ENCODE data around the gene ZBTB22. TPM values are rescaled to one million over a fixed set of nuclear protein-coding genes. Genes with fewer than 3 reads are reported as not detected.

The ZBTB22 gene
- total and polyA plus RNA-seq, 4 donors, result 1.6 to 7.8 (median 4.7) TPM

- Histone ChIP-seq H3K27ac (ENCODE audit: low read depth in 1 of 2, low read length in 2 of 2) (no peak overlapping the region), H3K4me1 (ENCODE audit: control insufficient read depth in 4 of 4, insufficient read depth in 4 of 4, low read length in 3 of 4) (no peaks in the 10 kb centered on the region), H3K9ac (ENCODE audit: low read depth in 1 of 2, low read length in 2 of 2) (no peak overlapping the region), H3K9me3 (ENCODE audit: control insufficient read depth in 4 of 4, low read length in 3 of 4) (no peaks in the 10 kb centered on the region), H3K27me3 (ENCODE audit: control insufficient read depth in 4 of 4, insufficient read depth in 4 of 4, low read length in 3 of 4) (no peaks in the 10 kb centered on the region), H3K36me3 (ENCODE audit: control insufficient read depth in 4 of 4, insufficient read depth in 3 of 4, low read depth in 1 of 4, low read length in 3 of 4) (no peaks in the 10 kb centered on the region), H3K4me3 (ENCODE audit: low read depth in 1 of 3, low read length in 3 of 3) (no peak overlapping the region)
- DNase-seq (ENCODE audit: low spot score), result no peak
- no peak for TF ChIP-seq GABPA (IDR thresholded peaks at IDR 0.05 in 1 of 2, conservative IDR thresholded peaks at IDR 0.05 in 1 of 2)
- no peak for TF ChIP-seq TAF1 (conservative IDR thresholded peaks at IDR 0.05)
- no peak for TF ChIP-seq MAX (IDR thresholded peaks at IDR 0.05)
- TF ChIP-seq SP1 (IDR thresholded peaks at IDR 0.05), result no peak
- no peak for TF ChIP-seq FOXA1 (IDR thresholded peaks at IDR 0.05)
- no peak for TF ChIP-seq REST (IDR thresholded peaks at IDR 0.05)
- TF ChIP-seq CTCF (IDR thresholded peaks at IDR 0.05; ENCODE audit: low read depth, low read length, missing input control), result no peak
- no peak for TF ChIP-seq EGR1 (IDR thresholded peaks at IDR 0.05; ENCODE audit: low read depth in 2 of 2)
- no peak for TF ChIP-seq ATF3 (IDR thresholded peaks at IDR 0.05)
- no peak for TF ChIP-seq YY1 (IDR thresholded peaks at IDR 0.05)
- no peak for TF ChIP-seq JUND (IDR thresholded peaks at IDR 0.05)
- WGBS, result 85% methylated on average over 6 of the region's 6 CpGs
Observed at GRCh38 chr6:33339193-33339592, 21.6 kb upstream of the ZBTB22 start.

- Histone ChIP-seq H3K36me3 (ENCODE audit: control insufficient read depth in 4 of 4, insufficient read depth in 3 of 4, low read depth in 1 of 4, low read length in 3 of 4) (no peaks in the 10 kb centered on the region), H3K9ac (ENCODE audit: low read depth in 1 of 2, low read length in 2 of 2) (no peak overlapping the region), H3K9me3 (ENCODE audit: control insufficient read depth in 4 of 4, low read length in 3 of 4) (no peaks in the 10 kb centered on the region), H3K4me3 (ENCODE audit: low read depth in 1 of 3, low read length in 3 of 3) (no peak overlapping the region), H3K27ac (ENCODE audit: low read depth in 1 of 2, low read length in 2 of 2) (no peak overlapping the region), H3K27me3 (ENCODE audit: control insufficient read depth in 4 of 4, insufficient read depth in 4 of 4, low read length in 3 of 4) (no peaks in the 10 kb centered on the region), H3K4me1 (ENCODE audit: control insufficient read depth in 4 of 4, insufficient read depth in 4 of 4, low read length in 3 of 4) (no peaks in the 10 kb centered on the region)
- DNase-seq (ENCODE audit: low spot score), result no peak
- TF ChIP-seq HNF4A (conservative IDR thresholded peaks at IDR 0.05), result no peak
- no peak for TF ChIP-seq RXRA (IDR thresholded peaks at IDR 0.05)
- no peak for TF ChIP-seq MAX (IDR thresholded peaks at IDR 0.05)
- no peak for TF ChIP-seq SP1 (IDR thresholded peaks at IDR 0.05)
- no peak for TF ChIP-seq EGR1 (IDR thresholded peaks at IDR 0.05; ENCODE audit: low read depth in 2 of 2)
- no peak for TF ChIP-seq ZBTB33 (IDR thresholded peaks at IDR 0.05)
- TF ChIP-seq NR2F2 (IDR thresholded peaks at IDR 0.05), result no peak
- no peak for TF ChIP-seq FOXA1 (IDR thresholded peaks at IDR 0.05)
- no peak for TF ChIP-seq CTCF (IDR thresholded peaks at IDR 0.05; ENCODE audit: low read depth, low read length, missing input control)
- no peak for TF ChIP-seq RAD21 (IDR thresholded peaks at IDR 0.05)
- 90% methylated on average over 3 of the region's 3 CpGs for WGBS
Observed at GRCh38 chr6:33336495-33336894, 19.0 kb upstream of the ZBTB22 start.

Measured in liver (tissue), 9 donors.